OCI-LY7 (cell line): ENCODE results near the gene LTBP2. TPM values are rescaled to one million over a fixed set of nuclear protein-coding genes. Genes with fewer than 3 reads are reported as not detected.

ENCODE experiments used
- BruUV-seq: library from RNA; stranded (reverse); fragments of 400-500 nt; replicated peaks from 2 replicates; lab custom pipeline; 2021; lab: Mats Ljungman, UMichigan
- CTCF ChIA-PET: fragments of 300-600 bp; sonication (Branson Sonifier 250); formaldehyde crosslinking; loops from one replicate; lab custom pipeline; 2022; ENCODE audit warnings: antibody characterized with exemption; ENCODE audit not compliant: unreplicated experiment; lab: Charles Lee
- POLR2A ChIA-PET: fragments of 300-600 bp; sonication (Branson Sonifier 250); formaldehyde crosslinking; loops from one replicate; lab custom pipeline; 2022; ENCODE audit warnings: antibody characterized with exemption; lab: Charles Lee
- DNase-seq: peaks from one replicate; pipeline ENCODE4 v3.0.0-alpha.2; 2015; ENCODE audit warnings: low spot score
- H2AFZ ChIP-seq: fragments of 200-600 bp; sonication (generic), shearing (Covaris generic); 2 replicates; pipeline ENCODE4 v1.6.1; 2014; ENCODE audit warnings: mild to moderate bottlenecking, antibody characterized with exemption, low read length, moderate library complexity
- H3K27ac ChIP-seq: fragments of 200-600 bp; sonication (generic); 2 replicates; pipeline ENCODE4 v1.5.1; 2014; ENCODE audit warnings: mixed run types, low read depth, mild to moderate bottlenecking, moderate library complexity, low read length, inconsistent platforms; ENCODE audit not compliant: poor library complexity, severe bottlenecking
- H3K36me3 ChIP-seq: fragments of 200-600 bp; sonication (generic); 2 replicates; pipeline ENCODE4 v1.6.1; 2014; ENCODE audit warnings: mild to moderate bottlenecking, antibody characterized with exemption, low read length, moderate library complexity, mixed read lengths; ENCODE audit not compliant: insufficient read depth
- H3K4me1 ChIP-seq: fragments of 200-600 bp; sonication (generic); 2 replicates; pipeline ENCODE4 v1.5.1; 2014; ENCODE audit warnings: mild to moderate bottlenecking, low read length; ENCODE audit not compliant: insufficient read depth, poor library complexity, severe bottlenecking
- H3K4me2 ChIP-seq: fragments of 200-600 bp; sonication (generic); 2 replicates; pipeline ENCODE4 v1.6.1; 2014; ENCODE audit warnings: mild to moderate bottlenecking, low read length
- H3K4me3 ChIP-seq: fragments of 200-600 bp; sonication (generic); 2 replicates; pipeline ENCODE4 v1.5.1; 2014; ENCODE audit warnings: mild to moderate bottlenecking, low read depth, low read length; ENCODE audit not compliant: poor library complexity, severe bottlenecking
- H3K79me2 ChIP-seq: fragments of 200-600 bp; sonication (generic); 2 replicates; pipeline ENCODE4 v1.6.1; 2016; ENCODE audit warnings: low read depth, mild to moderate bottlenecking, low read length, moderate library complexity, mixed read lengths; ENCODE audit not compliant: insufficient read depth
- H3K9me2 ChIP-seq: fragments of 200-600 bp; sonication (generic); 2 replicates; pipeline ENCODE4 v1.6.1; 2016; ENCODE audit warnings: mild to moderate bottlenecking, low read length, mixed read lengths; ENCODE audit not compliant: insufficient read depth
- H3K9me3 ChIP-seq: fragments of 200-600 bp; sonication (generic); 2 replicates; pipeline ENCODE4 v1.6.1; 2014; ENCODE audit warnings: mild to moderate bottlenecking, mixed run types, low read length, mixed read lengths
- H4K20me1 ChIP-seq: fragments of 200-600 bp; sonication (generic); 2 replicates; pipeline ENCODE4 v1.6.1; 2014; ENCODE audit warnings: mild to moderate bottlenecking, antibody characterized with exemption, low read length, moderate library complexity, mixed read lengths; ENCODE audit not compliant: insufficient read depth
- CTCF ChIP-seq: fragments of 200-600 bp; sonication (generic); conservative IDR thresholded peaks from 2 replicates; pipeline ENCODE4 v1.5.1; 2014; ENCODE audit warnings: mild to moderate bottlenecking, antibody characterized with exemption, low read length, moderate library complexity, mixed read lengths
- EZH2phosphoT487 ChIP-seq: fragments of 200-600 bp; sonication (generic); IDR thresholded peaks from 2 replicates; pipeline ENCODE4 v1.6.1; 2018; ENCODE audit warnings: low read depth, borderline replicate concordance, mild to moderate bottlenecking, mixed run types, antibody characterized with exemption, low read length, moderate library complexity, mixed read lengths
- intact Hi-C: fragments of 100-400 bp; cut with micrococcal nuclease; formaldehyde crosslinking; loops from one replicate; pipeline ENCODE4 v1.10.0; 2022; ENCODE audit not compliant: unreplicated experiment
- total RNA-seq, 2 experiments: library from RNA; depleted of rRNA in 1 of 2; stranded (reverse); fragments of >200 nt in 1 of 2; shearing (Covaris generic) in 1 of 2; gene quantifications; 2 replicates each; pipeline ENCODE4 v1.2.3, GENCODE V29; 2014 to 2022

Gene LTBP2
- total RNA-seq, 2 experiments from 2014 or later = 0.15 to 0.25 TPM

GRCh38 chr14:74459976-74460375, 152.1 kb downstream of the LTBP2 start:
- no peak for DNase-seq
- no peak overlapping the region for H3K4me3 ChIP-seq
- no peaks in the 10 kb centered on the region for H3K9me3 ChIP-seq
- H3K79me2 ChIP-seq = no peaks in the 10 kb centered on the region
- no peaks in the 10 kb centered on the region for H3K9me2 ChIP-seq
- ChIA-PET CTCF (no interaction called here), POLR2A (no interaction called here)
- no peaks in the 10 kb centered on the region for H3K36me3 ChIP-seq
- H3K4me2 ChIP-seq = no peak overlapping the region
- intact Hi-C loops = no loop called here
- no peak overlapping the region for H2AFZ ChIP-seq
- TF ChIP-seq CTCF (no peak), EZH2phosphoT487 (no peak)
- H3K4me1 ChIP-seq = no peaks in the 10 kb centered on the region
- H4K20me1 ChIP-seq = no peaks in the 10 kb centered on the region
- no TSS peak for BruUV-seq
- H3K27ac ChIP-seq = no peak overlapping the region

- no peak overlapping the region for H3K27ac ChIP-seq
These were observed 152.6 kb downstream of the LTBP2 start for GRCh38 chr14:74459289-74459946.

More at GRCh38 chr14:74459289-74459946, 152.6 kb downstream of the LTBP2 start:
- H3K4me1 ChIP-seq = no peaks in the 10 kb centered on the region
- no peak overlapping the region for H3K4me3 ChIP-seq
- no peak overlapping the region for H3K4me2 ChIP-seq
- CTCF ChIA-PET = no interaction called here
- H3K79me2 ChIP-seq = no peaks in the 10 kb centered on the region
- no peaks in the 10 kb centered on the region for H3K9me2 ChIP-seq
- H3K9me3 ChIP-seq = no peaks in the 10 kb centered on the region
- no peak overlapping the region for H2AFZ ChIP-seq
- TF ChIP-seq CTCF = peak; percentile 75
- no peak for TF ChIP-seq EZH2phosphoT487
- no peaks in the 10 kb centered on the region for H4K20me1 ChIP-seq
- no peaks in the 10 kb centered on the region for H3K36me3 ChIP-seq
- DNase-seq = peak; percentile 36
- no TSS peak for BruUV-seq
- POLR2A ChIA-PET = interaction anchor here (0.6 kb wide), 2 partner anchors 23 to 1168 kb away, joined by 5 read pairs; no protein-coding TSS in a partner anchor
- intact Hi-C loops = no loop called here
